Panc1 (cell line): ENCODE data around the gene NSMCE3.

Source experiments
- CTCF ChIP-seq: fragments of 450-650 bp; IDR thresholded peaks from 2 replicates; pipeline ENCODE4 v1.5.1; 2017; ENCODE audit warnings: mild to moderate bottlenecking
- POLR2AphosphoS5 ChIP-seq: IDR thresholded peaks from 2 replicates; pipeline ENCODE4 v1.6.1; 2012; ENCODE audit warnings: mild to moderate bottlenecking, low read depth, low read length, moderate library complexity
- REST ChIP-seq, 2 experiments: IDR thresholded peaks; 2 replicates each; pipeline ENCODE4 v1.6.1; 2011 to 2012; ENCODE audit warnings: low read depth in 2 of 2, control low read depth in 1 of 2, low read length in 1 of 2, mild to moderate bottlenecking in 1 of 2, moderate library complexity in 1 of 2; ENCODE audit not compliant: insufficient read depth in 1 of 2
- SIN3A ChIP-seq: IDR thresholded peaks from 2 replicates; pipeline ENCODE4 v1.6.1; 2012; ENCODE audit warnings: low read depth, mild to moderate bottlenecking, low read length, moderate library complexity, borderline replicate concordance; ENCODE audit not compliant: insufficient read depth
- TCF7L2 ChIP-seq: IDR thresholded peaks from 2 replicates; pipeline ENCODE4 v1.6.1; 2011; ENCODE audit warnings: mild to moderate bottlenecking, low read depth, low read length, inconsistent platforms

GRCh38 chr15:29241207-29241606, 28.4 kb downstream of the NSMCE3 start:
- TF ChIP-seq CTCF (no peak), POLR2AphosphoS5 (no peak), REST (IDR thresholded peaks at IDR 0.05; ENCODE audit: insufficient read depth in 1 of 2, low read depth in 2 of 2, low read length in 1 of 2) (no peak), SIN3A (no peak), TCF7L2 (no peak)
